NCI-H774 (cell line): ENCODE data around the gene RWDD4.
"Not testable (repeated sequence)": the region's sequence is repeated elsewhere in the genome, so short reads cannot be mapped to it uniquely, and the experiment has no call there.

Source experiments
- DNase-seq: peaks from one replicate; lab custom pipeline; 2025; lab: John Stamatoyannopoulos, UW

The RWDD4 gene

GRCh38 chr4:183635741-183636140 lies 23.2 kb downstream of the RWDD4 start:
- no peak for DNase-seq

- DNase-seq, result no peak
These were observed 23.7 kb downstream of the RWDD4 start for GRCh38 chr4:183635321-183635720.

- DNase-seq, result no peak
These were observed 25.2 kb downstream of the RWDD4 start for GRCh38 chr4:183633476-183634400.

- no peak for DNase-seq
These were observed 26.3 kb downstream of the RWDD4 start for GRCh38 chr4:183632689-183633088.

GRCh38 chr4:183631577-183632198 lies 27.3 kb downstream of the RWDD4 start:
- no peak for DNase-seq

- DNase-seq, result no peak
These were observed 30.9 kb downstream of the RWDD4 start for GRCh38 chr4:183627979-183628588.

GRCh38 chr4:183627286-183627685 lies 31.7 kb downstream of the RWDD4 start:
- not testable (repeated sequence) for DNase-seq

GRCh38 chr4:183626168-183626567 lies 32.8 kb downstream of the RWDD4 start:
- DNase-seq, result no peak

- no peak for DNase-seq
These were observed 34.4 kb downstream of the RWDD4 start for GRCh38 chr4:183624548-183624947.

- DNase-seq, result no peak
These were observed 37.1 kb downstream of the RWDD4 start for GRCh38 chr4:183621875-183622274.

- DNase-seq, result no peak
These were observed 38.6 kb downstream of the RWDD4 start for GRCh38 chr4:183620421-183620820.

GRCh38 chr4:183618681-183619080 lies 40.3 kb downstream of the RWDD4 start:
- DNase-seq, result no peak

- DNase-seq, result no peak
These were observed 41.9 kb downstream of the RWDD4 start for GRCh38 chr4:183617075-183617474.

GRCh38 chr4:183612329-183613250 lies 46.4 kb downstream of the RWDD4 start:
- no peak for DNase-seq

- no peak for DNase-seq
These were observed 47.7 kb downstream of the RWDD4 start for GRCh38 chr4:183611210-183611830.

- no peak for DNase-seq
These were observed 48.4 kb downstream of the RWDD4 start for GRCh38 chr4:183610613-183611012.

GRCh38 chr4:183610033-183610432 lies 49.0 kb downstream of the RWDD4 start:
- no peak for DNase-seq

GRCh38 chr4:183609151-183609550 lies 49.8 kb downstream of the RWDD4 start:
- no peak for DNase-seq

GRCh38 chr4:183607894-183608293 lies 51.1 kb downstream of the RWDD4 start:
- DNase-seq, result no peak

- DNase-seq, result no peak
These were observed 56.4 kb downstream of the RWDD4 start for GRCh38 chr4:183602557-183603027.

- no peak for DNase-seq
These were observed 57.6 kb downstream of the RWDD4 start for GRCh38 chr4:183601381-183601780.
